H1 (cell line): Measurements from ENCODE around the gene CXXC5. TPM values are rescaled to one million over a fixed set of nuclear protein-coding genes. Genes with fewer than 3 reads are reported as not detected.

ENCODE experiments used
- CTCF ChIA-PET: fragments of 300-600 bp; sonication (Branson Sonifier 250); formaldehyde crosslinking; loops from one replicate; lab custom pipeline; 2021; ENCODE audit not compliant: partially characterized antibody; lab: Charles Lee
- POLR2A ChIA-PET: fragments of 300-600 bp; sonication (Branson Sonifier 250); formaldehyde crosslinking; loops from one replicate; lab custom pipeline; 2021; ENCODE audit warnings: inconsistent platforms; ENCODE audit not compliant: partially characterized antibody; lab: Charles Lee
- DNase-seq, 2 experiments: peaks; one replicate each; pipeline versions ENCODE4 v3.0.0 to v3.0.0-alpha.2; 2010 to 2022; ENCODE audit warnings: low spot score in 2 of 2, low read depth in 1 of 2, mixed read lengths in 1 of 2
- FAIRE-seq: peaks from 2 replicates; lab custom pipeline; 2011; peaks lifted over from hg19 to GRCh38; lab: Jason Lieb, UNC
- H2AFZ ChIP-seq: 2 replicates; pipeline ENCODE4 v1.8.1; 2012; ENCODE audit warnings: low read length, inconsistent platforms
- H2AK5ac ChIP-seq: 2 replicates; pipeline ENCODE4 v1.6.1; 2013; ENCODE audit warnings: low read depth, low read length
- H2BK120ac ChIP-seq: replicated peaks from 2 replicates; pipeline ENCODE3; 2013; ENCODE audit warnings: low read depth, low read length, inconsistent platforms
- H2BK12ac ChIP-seq: 2 replicates; pipeline ENCODE4 v1.6.1; 2013; ENCODE audit warnings: low read depth, low read length
- H2BK15ac ChIP-seq: 2 replicates; pipeline ENCODE4 v1.6.1; 2013; ENCODE audit warnings: low read length
- H2BK20ac ChIP-seq: 2 replicates; pipeline ENCODE4 v1.6.1; 2013; ENCODE audit warnings: low read length
- H2BK5ac ChIP-seq: 2 replicates; pipeline ENCODE4 v1.6.1; 2013; ENCODE audit warnings: low read depth, low read length
- H3K14ac ChIP-seq: 2 replicates; pipeline ENCODE4 v1.6.1; 2013; ENCODE audit warnings: inconsistent platforms; ENCODE audit not compliant: insufficient read length
- H3K18ac ChIP-seq: 2 replicates; pipeline ENCODE4 v1.6.1; 2013; ENCODE audit warnings: low read length; ENCODE audit errors: extremely low read depth
- H3K23ac ChIP-seq: 2 replicates; pipeline ENCODE4 v1.6.1; 2013; ENCODE audit warnings: inconsistent platforms; ENCODE audit not compliant: insufficient read length
- H3K23me2 ChIP-seq: 2 replicates; pipeline ENCODE4 v1.6.1; 2013; ENCODE audit warnings: low read depth, low read length
- H3K27ac ChIP-seq: 2 replicates; pipeline ENCODE4 v1.6.1; 2011; ENCODE audit warnings: low read depth, low read length, inconsistent platforms
- H3K27me3 ChIP-seq, 4 experiments: replicated peaks in 1 of 4; 1 replicate in 1 of 4; 2 replicates in 3 of 4; pipeline versions ENCODE4 v1.6.1 to v1.8.1; 2011 to 2013; ENCODE audit warnings: low read length in 3 of 4, mild to moderate bottlenecking in 3 of 4, inconsistent platforms in 2 of 4, mixed read lengths in 2 of 4, moderate library complexity in 1 of 4; ENCODE audit not compliant: control insufficient read depth in 3 of 4, insufficient read depth in 3 of 4; ENCODE audit errors: extremely low read depth in 1 of 4
- H3K36me3 ChIP-seq, 4 experiments: 2 replicates each; pipeline versions ENCODE4 v1.6.1 to v1.8.1; 2011 to 2013; ENCODE audit warnings: mild to moderate bottlenecking in 4 of 4, low read length in 3 of 4, moderate library complexity in 2 of 4, control low read depth in 1 of 4, inconsistent platforms in 1 of 4; ENCODE audit not compliant: insufficient read depth in 4 of 4, control insufficient read depth in 2 of 4
- H3K4ac ChIP-seq: replicated peaks from 2 replicates; pipeline ENCODE3; 2013; ENCODE audit warnings: low read length, low read depth, mixed read lengths, inconsistent platforms; ENCODE audit not compliant: insufficient read length
- H3K4me1 ChIP-seq, 4 experiments: replicated peaks in 1 of 4; 1 replicate in 1 of 4; 2 replicates in 3 of 4; pipeline versions ENCODE4 v1.6.1 to v1.8.1; 2011 to 2013; ENCODE audit warnings: low read length in 3 of 4, inconsistent platforms in 2 of 4, mixed read lengths in 1 of 4; ENCODE audit not compliant: insufficient read depth in 4 of 4, control insufficient read depth in 3 of 4
- H3K4me2 ChIP-seq, 2 experiments: 2 replicates each; pipeline versions ENCODE4 v1.6.1 to v1.8.1; 2011 to 2013; ENCODE audit warnings: low read depth in 2 of 2, low read length in 2 of 2, control low read depth in 1 of 2, inconsistent platforms in 1 of 2, mild to moderate bottlenecking in 1 of 2; ENCODE audit not compliant: insufficient read depth in 1 of 2
- H3K4me3 ChIP-seq, 4 experiments: fragments of 200-600, 300-600 bp in 1 of 4; sonication (generic), shearing (Covaris generic), sonication (Bioruptor Twin) in 1 of 4; 2 replicates each; pipeline versions ENCODE4 v1.5.1 to v1.8.1; 2011 to 2016; ENCODE audit warnings: low read length in 4 of 4, low read depth in 3 of 4, control low read depth in 2 of 4, inconsistent platforms in 2 of 4, mild to moderate bottlenecking in 2 of 4, mixed read lengths in 1 of 4, moderate library complexity in 1 of 4; ENCODE audit not compliant: insufficient read depth in 2 of 4; ENCODE audit errors: extremely low read depth in 1 of 4
- H3K56ac ChIP-seq: replicated peaks from 2 replicates; pipeline ENCODE3; 2013; ENCODE audit warnings: low read depth, mild to moderate bottlenecking, mixed read lengths, low read length, inconsistent platforms; ENCODE audit not compliant: insufficient read length
- H3K79me1 ChIP-seq: 2 replicates; pipeline ENCODE4 v1.6.1; 2013; ENCODE audit warnings: low read depth, low read length, control low read depth
- H3K79me2 ChIP-seq, 2 experiments: 2 replicates each; pipeline versions ENCODE4 v1.6.1 to v1.8.1; 2012 to 2013; ENCODE audit warnings: low read length in 2 of 2, mild to moderate bottlenecking in 2 of 2, inconsistent platforms in 1 of 2; ENCODE audit not compliant: insufficient read depth in 2 of 2, control insufficient read depth in 1 of 2
- H3K9ac ChIP-seq, 4 experiments: replicated peaks in 1 of 4; 1 replicate in 1 of 4; 2 replicates in 3 of 4; pipeline versions ENCODE4 v1.6.1 to v1.8.1; 2011 to 2013; ENCODE audit warnings: low read depth in 3 of 4, low read length in 3 of 4, control low read depth in 2 of 4, mild to moderate bottlenecking in 2 of 4, moderate library complexity in 2 of 4, inconsistent platforms in 1 of 4; ENCODE audit errors: extremely low read depth in 1 of 4
- H3K9me3 ChIP-seq, 2 experiments: 2 replicates each; pipeline versions ENCODE4 v1.6.1 to v1.8.1; 2012 to 2013; ENCODE audit warnings: mild to moderate bottlenecking in 2 of 2, moderate library complexity in 2 of 2, control low read depth in 1 of 2, inconsistent platforms in 1 of 2, low read depth in 1 of 2, low read length in 1 of 2, mixed read lengths in 1 of 2; ENCODE audit not compliant: insufficient read depth in 2 of 2
- H4K20me1 ChIP-seq, 2 experiments: replicated peaks in 1 of 2; 2 replicates each; pipeline versions ENCODE3 to v1.8.1; 2011 to 2013; ENCODE audit warnings: inconsistent platforms in 2 of 2, low read length in 2 of 2, mild to moderate bottlenecking in 1 of 2; ENCODE audit not compliant: insufficient read depth in 2 of 2, control insufficient read depth in 1 of 2
- H4K5ac ChIP-seq: 2 replicates; pipeline ENCODE4 v1.6.1; 2013; ENCODE audit warnings: low read length, low read depth, mixed read lengths, inconsistent platforms; ENCODE audit not compliant: insufficient read length
- H4K8ac ChIP-seq: 2 replicates; pipeline ENCODE4 v1.8.0; 2013; ENCODE audit warnings: mild to moderate bottlenecking, moderate library complexity, low read length, inconsistent platforms; ENCODE audit not compliant: insufficient read depth; ENCODE audit errors: extremely low read depth
- H4K91ac ChIP-seq: replicated peaks from 2 replicates; pipeline ENCODE3; 2013; ENCODE audit warnings: low read length, mixed read lengths, inconsistent platforms; ENCODE audit not compliant: insufficient read length
- KDM4A ChIP-seq: IDR thresholded peaks from one replicate; pipeline ENCODE4 v1.7.1; 2012; ENCODE audit warnings: low read depth, mild to moderate bottlenecking, moderate library complexity, low read length, inconsistent platforms; ENCODE audit not compliant: severe bottlenecking
- KDM5A ChIP-seq: fragments of 200-600 bp; IDR thresholded peaks from 2 replicates; pipeline ENCODE4 v1.7.1; 2012; ENCODE audit warnings: mild to moderate bottlenecking, low read length, inconsistent platforms, mixed read lengths
- SIN3A ChIP-seq, 2 experiments: IDR thresholded peaks in 1 of 2; conservative IDR thresholded peaks in 1 of 2; 2 replicates each; pipeline ENCODE4 v1.6.1; 2011 to 2012; ENCODE audit warnings: low read length in 2 of 2, improper control_type of control experiment in 1 of 2, low read depth in 1 of 2, mild to moderate bottlenecking in 1 of 2
- WGBS, 2 experiments: shearing (Covaris generic) in 1 of 2; methylation state at CpG; one replicate each; pipeline versions ENCODE4 v1.1.6 to v1.1.7; 2013 to 2015; ENCODE audit warnings: low lambda C conversion rate in 2 of 2, mixed read lengths in 2 of 2, inconsistent platforms in 1 of 2, low coverage in 1 of 2, missing lambda C conversion rate in 1 of 2; ENCODE audit not compliant: insufficient replicate concordance in 2 of 2, insufficient coverage in 1 of 2, insufficient read length in 1 of 2; ENCODE audit errors: extremely low coverage in 1 of 2, missing lambda C conversion rate in 1 of 2; 5-methylcytosine and 5-hydroxymethylcytosine counted together
- polyA plus RNA-seq, 7 experiments: library from polyadenylated mRNA; depleted of rRNA in 3 of 7; stranded (reverse) in 5 of 7; unstranded in 2 of 7; fragments of >200 nt in 5 of 7; fragments of 200-250 nt in 2 of 7; gene quantifications; 1 replicate in 5 of 7; 2 replicates in 1 of 7; 4 replicates in 1 of 7; pipeline versions ENCODE4 v1.2.1 to v1.2.3, GENCODE V29; 2011 to 2013; ENCODE audit warnings: missing spikeins in 2 of 7, mixed read lengths in 2 of 7
- total RNA-seq: library from RNA; stranded (reverse); fragmentation: NEBNext Ultra II Directional; extraction: Animal tissue kit (Norgen Biotek cat#: 25700); gene quantifications from 2 replicates; pipeline ENCODE4 v1.2.1, GENCODE V29; 2021
- TF ChIP-seq, protein P1 (sequence below): IDR thresholded peaks from 2 replicates; pipeline ENCODE4 v1.6.1; 2011; ENCODE audit warnings: low read length, improper control_type of control experiment

CXXC5 gene
- total and polyA plus RNA-seq, 2 of the 8 experiments (the other 6 are each of a cell fraction or from before 2014, with no cell fraction given) = 61.4 to 74.0 TPM

DNA sequence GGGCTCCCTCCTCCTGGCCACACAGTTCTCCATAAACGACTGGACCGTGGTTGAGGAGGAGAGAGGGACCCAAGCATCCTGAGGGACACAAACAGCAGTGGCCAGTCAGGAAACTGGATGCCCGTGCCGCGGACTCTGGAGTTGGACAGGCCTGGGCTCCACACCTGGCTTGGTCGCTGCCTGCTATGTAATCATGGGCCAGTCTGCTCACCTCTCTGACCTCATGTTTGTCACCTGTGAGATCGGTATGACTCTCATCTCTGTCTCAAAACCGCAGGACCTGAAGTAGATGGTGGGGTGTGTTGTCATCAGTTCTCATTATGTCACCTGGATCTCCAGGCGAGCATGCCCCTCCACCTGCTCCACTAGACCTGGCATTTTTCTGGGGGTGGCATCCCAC, 14.5 kb downstream of the CXXC5 start:
- H3K27me3 ChIP-seq = no peaks in the 10 kb centered on the region
- no peak overlapping the region for H2BK15ac ChIP-seq
- H2BK20ac ChIP-seq = no peak overlapping the region
- H3K4me3 ChIP-seq = no peak overlapping the region
- H4K91ac ChIP-seq = no peak overlapping the region
- peaks cover 30% of the 10 kb centered on the region for H3K79me1 ChIP-seq
- no peaks in the 10 kb centered on the region; the same call in 1 of the 2 replicates for H3K23me2 ChIP-seq
- H4K8ac ChIP-seq = no peak overlapping the region
- ChIA-PET CTCF (interaction anchor here (4.6 to 6.4 kb wide), 4 partner anchors 8 to 28 kb away, joined by 25 to 77 read pairs (median 44); no protein-coding TSS in a partner anchor), POLR2A (no interaction called here)
- no peaks in the 10 kb centered on the region for H3K36me3 ChIP-seq
- H2BK5ac ChIP-seq = no peak overlapping the region
- H2BK12ac ChIP-seq = no peak overlapping the region
- peaks cover 11 to 99% of the 10 kb centered on the region in 2 experiments; a peak in 3 of 4 replicates for H3K79me2 ChIP-seq
- no peak overlapping the region for H2BK120ac ChIP-seq
- 95% methylated on average over 9 of the region's 9 CpGs; no CpG with 5 or more reads in 1 of the 2 experiments for WGBS, 2 experiments
- no peak overlapping the region for H4K5ac ChIP-seq
- H3K4me1 ChIP-seq = peaks cover 13 to 57% (median 50%) of the 10 kb centered on the region in 4 experiments
- no peak overlapping the region for H3K56ac ChIP-seq
- H2AK5ac ChIP-seq = no peak overlapping the region
- H3K4ac ChIP-seq = no peak overlapping the region
- no peak overlapping the region for H3K18ac ChIP-seq
- no peak overlapping the region for H3K27ac ChIP-seq
- no peak overlapping the region for H2AFZ ChIP-seq
- H3K9me3 ChIP-seq = no peaks in the 10 kb centered on the region
- no peak for DNase-seq
- H3K23ac ChIP-seq = no peak overlapping the region
- peaks cover 72 to 78% of the 10 kb centered on the region in 2 experiments for H4K20me1 ChIP-seq
- no peak for FAIRE-seq
- H3K14ac ChIP-seq = no peak overlapping the region
- no peak overlapping the region for H3K4me2 ChIP-seq
- H3K9ac ChIP-seq = no peak overlapping the region
- TF ChIP-seq KDM4A (no peak), KDM5A (no peak), SIN3A (conservative IDR thresholded peaks at IDR 0.05 in 1 of 2, IDR thresholded peaks at IDR 0.05 in 1 of 2; ENCODE audit: low read depth in 1 of 2, low read length in 2 of 2) (no peak)
- TF ChIP-seq, protein P1, sequence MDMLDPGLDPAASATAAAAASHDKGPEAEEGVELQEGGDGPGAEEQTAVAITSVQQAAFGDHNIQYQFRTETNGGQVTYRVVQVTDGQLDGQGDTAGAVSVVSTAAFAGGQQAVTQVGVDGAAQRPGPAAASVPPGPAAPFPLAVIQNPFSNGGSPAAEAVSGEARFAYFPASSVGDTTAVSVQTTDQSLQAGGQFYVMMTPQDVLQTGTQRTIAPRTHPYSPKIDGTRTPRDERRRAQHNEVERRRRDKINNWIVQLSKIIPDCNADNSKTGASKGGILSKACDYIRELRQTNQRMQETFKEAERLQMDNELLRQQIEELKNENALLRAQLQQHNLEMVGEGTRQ = no peak
